NCI-H2171 treated with DMSO at 0.1 percent for 48 hours (cell line): ENCODE measurements around the gene KLHL15.

Experiments used
- DNase-seq: peaks from one replicate; lab custom pipeline; 2025; lab: John Stamatoyannopoulos, UW

KLHL15 gene

DNA sequence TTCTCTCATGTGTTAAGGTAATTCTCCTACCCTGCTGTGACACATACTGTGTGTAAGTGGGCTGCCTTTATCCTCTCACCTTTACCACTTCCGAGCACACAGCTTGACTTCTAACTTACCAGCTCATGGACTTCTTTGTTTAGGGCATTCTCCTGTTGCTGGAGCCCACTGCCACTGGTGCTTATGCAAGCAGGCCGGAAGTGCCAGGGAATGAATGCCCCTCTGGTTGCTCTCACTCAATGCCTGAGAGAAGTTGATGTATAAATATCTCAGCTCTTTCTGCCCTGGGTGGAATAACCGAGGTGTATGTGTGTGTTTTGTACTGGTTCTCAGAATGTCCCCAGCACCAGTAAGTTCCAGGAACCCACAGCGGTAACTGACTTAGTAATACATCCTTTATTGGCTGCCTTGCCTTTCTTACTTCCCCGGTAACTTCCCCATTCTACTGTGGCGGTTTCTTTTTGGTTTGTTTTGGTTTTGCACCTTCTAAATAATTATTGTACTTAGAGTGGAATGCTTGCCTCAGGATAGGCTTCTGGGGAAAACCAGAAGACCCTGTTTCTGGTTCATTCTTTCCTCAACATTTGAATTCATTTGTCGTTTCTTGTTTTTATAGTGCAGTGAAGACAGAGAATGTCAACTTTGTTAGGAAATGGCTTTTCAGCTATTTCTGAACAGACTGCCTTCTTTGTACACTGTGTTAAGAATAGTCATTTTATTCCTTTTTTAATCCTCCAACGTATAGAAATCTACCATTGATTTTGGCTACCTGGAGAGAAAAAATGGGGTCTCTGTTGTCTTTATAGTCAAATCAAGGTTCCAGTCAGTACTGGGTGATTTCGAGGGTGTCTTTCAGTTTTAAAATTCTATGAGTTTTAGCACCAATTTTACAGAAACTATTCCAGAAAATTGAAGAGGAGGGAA, 73.7 kb downstream of the KLHL15 start:
- no peak for DNase-seq

DNA sequence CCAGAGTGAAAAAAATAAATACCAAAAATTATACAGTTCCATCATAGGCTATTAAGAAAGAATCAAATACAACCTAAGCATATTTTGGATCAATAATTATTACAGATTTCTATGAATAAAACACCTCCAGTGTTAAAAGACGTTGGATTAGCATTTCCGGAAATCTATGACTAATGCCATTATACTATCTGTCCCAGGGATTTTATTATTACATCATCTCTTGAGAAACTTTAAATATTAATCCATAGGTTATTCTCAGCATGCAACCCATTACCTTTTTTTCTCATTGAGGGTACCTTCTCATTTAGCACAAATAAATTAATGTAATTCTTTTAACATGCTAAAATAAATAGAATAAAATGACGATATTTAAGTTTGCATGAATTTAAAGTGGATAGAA, 74.6 kb downstream of the KLHL15 start:
- DNase-seq = no peak

DNA sequence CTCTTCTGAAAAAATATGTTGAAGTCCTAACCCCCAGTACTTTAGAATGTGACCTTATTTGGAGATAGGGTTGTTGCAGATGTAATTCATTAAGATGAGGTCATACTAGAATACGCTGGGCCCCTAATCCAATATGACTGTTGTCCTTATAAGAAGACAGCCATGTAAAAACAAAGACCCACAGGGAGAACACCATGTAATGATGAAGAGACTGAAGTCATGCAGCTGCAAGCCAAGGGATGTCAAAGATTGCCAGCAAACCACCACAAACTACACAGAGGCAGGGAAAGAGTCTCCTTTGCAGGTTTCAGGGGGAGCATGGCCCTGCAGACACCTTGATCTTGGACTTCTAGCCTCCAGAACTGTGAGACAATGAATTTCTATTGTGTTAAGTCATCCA, 81.8 kb downstream of the KLHL15 start:
- DNase-seq = no peak

GRCh38 chrX:23944234-23944633, 82.8 kb downstream of the KLHL15 start:
- DNase-seq = no peak

DNA sequence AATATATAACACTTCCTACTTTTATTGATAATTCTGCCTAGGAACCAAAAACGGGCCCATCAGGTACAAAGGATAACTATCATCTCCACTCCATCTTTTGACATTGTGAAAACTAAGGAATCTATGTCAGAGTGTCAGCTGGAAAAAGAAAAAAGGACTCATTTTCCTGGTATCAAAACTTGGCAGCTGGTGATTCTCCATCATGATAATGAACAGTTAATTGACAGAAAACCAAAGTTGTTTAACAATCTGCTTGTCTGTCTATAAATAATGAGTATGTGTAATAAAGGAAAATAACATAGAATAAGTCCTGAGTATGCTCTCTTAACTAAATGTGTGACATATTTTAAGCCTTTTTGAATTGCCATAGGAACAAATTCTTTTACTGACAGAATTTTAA, 87.8 kb downstream of the KLHL15 start:
- DNase-seq = no peak

- DNase-seq = no peak
These were observed 88.3 kb downstream of the KLHL15 start for GRCh38 chrX:23938690-23939089.

- DNase-seq = peak; percentile 34
These were observed 89.9 kb downstream of the KLHL15 start for GRCh38 chrX:23937100-23937499.

DNA sequence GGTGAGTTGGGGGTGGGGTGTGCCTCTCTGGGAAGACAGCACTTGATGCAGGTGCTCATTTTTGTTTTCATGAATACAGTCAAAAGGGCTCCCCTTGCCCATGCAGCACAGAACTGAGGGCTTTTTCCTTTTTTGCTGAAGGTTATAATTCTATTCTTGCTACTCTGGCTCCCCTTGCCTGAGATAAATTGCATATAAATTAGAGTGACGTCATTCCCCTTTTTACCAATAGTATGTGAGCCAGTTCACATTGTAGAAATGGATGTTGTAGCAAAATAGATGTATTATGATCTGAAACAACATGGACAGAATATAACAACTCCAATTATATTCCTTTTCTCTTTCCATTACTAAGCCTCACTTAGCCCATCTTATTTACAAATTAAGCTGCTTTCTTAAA, 90.8 kb downstream of the KLHL15 start:
- no peak for DNase-seq

- DNase-seq = no peak
These were observed 91.9 kb downstream of the KLHL15 start for GRCh38 chrX:23935106-23935505.
